NT2/D1 (cell line): ENCODE data around the gene COL5A3.

Source experiments
- SUZ12 ChIP-seq: IDR thresholded peaks from 2 replicates; pipeline ENCODE4 v1.6.1; 2011; ENCODE audit not compliant: insufficient read length, insufficient read depth; ENCODE audit errors: extremely low read depth
- YY1 ChIP-seq: IDR thresholded peaks from 2 replicates; pipeline ENCODE4 v1.6.1; 2011; ENCODE audit not compliant: insufficient read length, insufficient read depth
- ZNF274 ChIP-seq: IDR thresholded peaks from 2 replicates; pipeline ENCODE4 v1.6.1; 2011; ENCODE audit warnings: mild to moderate bottlenecking, low read depth, low read length

DNA sequence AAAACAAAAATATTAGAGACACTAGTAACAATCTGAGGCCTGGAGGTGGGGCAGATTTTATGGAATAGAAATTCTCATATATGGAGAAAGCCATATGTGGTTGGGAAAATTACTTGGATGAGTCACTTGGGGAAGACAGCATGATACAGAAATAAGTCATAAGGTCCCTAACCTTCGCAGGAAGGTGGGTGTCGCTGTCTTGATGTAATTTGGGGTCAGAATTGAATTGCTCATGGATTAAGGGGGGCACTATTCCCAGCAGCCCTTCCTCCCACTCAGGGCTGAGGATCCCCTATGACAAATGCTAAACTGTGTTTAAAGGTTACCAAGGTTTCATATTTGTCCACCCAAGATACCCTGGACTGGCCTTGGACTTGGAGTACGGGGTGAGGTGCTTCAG is 8.0 kb upstream of the COL5A3 start:
- TF ChIP-seq YY1 = no peak
- no peak for TF ChIP-seq SUZ12
- TF ChIP-seq ZNF274 = no peak
